ENCODE results near the gene IER5. TPM values are rescaled to one million over a fixed set of nuclear protein-coding genes. Genes with fewer than 3 reads are reported as not detected.

Gene IER5
- total RNA-seq, 2 donors from 2014 or later: 71.8 to 72.2 TPM

- Mint-ChIP-seq H3K27me3 (ENCODE audit: low read depth) (peaks cover 32% of the 10 kb centered on the region), H3K9me3 (no peaks in the 10 kb centered on the region), H3K27ac (no peak overlapping the region), H3K4me1 (ENCODE audit: low read depth) (peaks cover 66% of the 10 kb centered on the region), H3K4me3 (peak overlapping the region; percentile 88 to 89), H3K36me3 (ENCODE audit: insufficient read depth in 2 of 2) (peaks cover 0 to 3% of the 10 kb centered on the region in 2 donors)
- ATAC-seq (replicated peaks in 1 of 2): peak in 1 of 2 donors; percentile 22
- peak; percentile 51 to 56 for DNase-seq
These were observed 16.3 kb downstream of the IER5 start for GRCh38 chr1:181104790-181105133.

- Mint-ChIP-seq H3K4me3 (peak overlapping the region; percentile 88 to 89), H3K36me3 (ENCODE audit: insufficient read depth in 2 of 2) (peaks cover 0 to 3% of the 10 kb centered on the region in 2 donors), H3K27me3 (ENCODE audit: low read depth) (peaks cover 32% of the 10 kb centered on the region), H3K27ac (peak overlapping the region; percentile 21), H3K4me1 (ENCODE audit: low read depth) (peaks cover 60% of the 10 kb centered on the region), H3K9me3 (no peaks in the 10 kb centered on the region)
- DNase-seq (peak; percentile 94 to 95), ATAC-seq (replicated peaks in 1 of 2) (peak; percentile 88 to 91)
These were observed 16.9 kb downstream of the IER5 start for GRCh38 chr1:181105134-181106021.

- H3K9me3 Mint-ChIP-seq: no peaks in the 10 kb centered on the region
- no peak for ATAC-seq (replicated peaks in 1 of 2)
- H3K27ac Mint-ChIP-seq: peak overlapping the region; percentile 21
- peaks cover 54% of the 10 kb centered on the region for H3K4me1 Mint-ChIP-seq (ENCODE audit: low read depth)
- H3K36me3 Mint-ChIP-seq (ENCODE audit: insufficient read depth in 2 of 2): peaks cover 0 to 3% of the 10 kb centered on the region in 2 donors
- peaks cover 36% of the 10 kb centered on the region for H3K27me3 Mint-ChIP-seq (ENCODE audit: low read depth)
- DNase-seq: no peak
- H3K4me3 Mint-ChIP-seq: peak overlapping the region; percentile 78 to 88
These were observed 17.5 kb downstream of the IER5 start for GRCh38 chr1:181106022-181106312.

- Mint-ChIP-seq H3K27me3 (ENCODE audit: low read depth) (peaks cover 42% of the 10 kb centered on the region), H3K36me3 (ENCODE audit: insufficient read depth in 2 of 2) (peaks cover 0 to 3% of the 10 kb centered on the region in 2 donors), H3K4me3 (peak overlapping the region; percentile 78 to 88), H3K27ac (no peak overlapping the region), H3K4me1 (ENCODE audit: low read depth) (peaks cover 49% of the 10 kb centered on the region), H3K9me3 (no peaks in the 10 kb centered on the region)
- DNase-seq (no peak), ATAC-seq (replicated peaks in 1 of 2) (no peak)
These were observed 18.0 kb downstream of the IER5 start for GRCh38 chr1:181106479-181106878.

DNA sequence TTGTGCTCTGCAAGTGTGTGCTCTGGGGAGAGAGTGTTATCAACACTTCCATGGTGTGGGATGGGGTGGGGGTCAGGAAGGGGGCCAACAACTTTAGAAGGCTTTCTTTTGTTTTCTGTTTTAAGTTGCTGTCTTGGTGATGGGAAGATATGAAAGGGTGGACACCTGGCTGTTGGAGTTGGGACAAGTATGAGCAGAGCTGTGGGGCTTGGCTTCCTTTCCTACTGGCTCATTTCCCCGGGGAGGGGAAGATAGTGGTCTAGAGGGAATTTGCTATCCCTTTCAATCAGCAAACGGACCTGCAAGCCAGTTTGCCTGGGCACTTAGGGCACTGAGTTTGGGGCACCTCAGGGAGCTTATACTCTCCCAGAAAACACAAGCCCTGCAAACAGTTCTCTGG is 19.2 kb downstream of the IER5 start:
- no peak for DNase-seq
- Mint-ChIP-seq H3K36me3 (ENCODE audit: insufficient read depth in 2 of 2) (peaks cover 0 to 3% of the 10 kb centered on the region in 2 donors), H3K27me3 (ENCODE audit: low read depth) (peaks cover 53% of the 10 kb centered on the region), H3K4me3 (no peak overlapping the region), H3K4me1 (ENCODE audit: low read depth) (peaks cover 36% of the 10 kb centered on the region), H3K27ac (no peak overlapping the region), H3K9me3 (no peaks in the 10 kb centered on the region)
- ATAC-seq (replicated peaks in 1 of 2): no peak

DNA sequence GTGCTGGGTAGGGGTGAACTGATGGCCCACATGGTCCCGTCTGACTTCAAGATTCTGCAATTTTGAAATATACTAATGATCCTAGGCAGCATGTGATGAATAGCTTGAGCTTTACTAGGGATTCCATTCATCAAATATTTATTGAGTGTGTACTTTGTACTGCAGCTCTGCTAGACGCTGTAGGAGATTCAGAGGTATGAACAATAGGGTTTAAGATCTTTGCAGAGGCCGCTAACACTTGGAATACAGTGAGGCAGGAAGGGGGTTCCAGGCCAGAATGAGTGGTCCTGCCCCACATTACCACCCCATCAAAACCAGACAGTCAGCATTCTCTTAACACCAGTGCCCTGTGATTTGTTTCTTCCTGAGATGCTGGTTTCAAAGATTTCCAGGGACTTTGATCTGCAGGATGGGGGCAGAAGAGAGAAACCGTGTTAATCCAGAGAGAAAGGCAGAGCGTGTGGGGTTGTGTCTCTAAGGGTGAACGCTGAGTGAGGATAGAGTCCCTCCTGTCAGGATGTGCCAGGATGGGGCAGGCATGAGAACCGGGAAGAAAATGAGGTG is 19.9 kb downstream of the IER5 start:
- Mint-ChIP-seq H3K27ac (no peak overlapping the region), H3K4me3 (no peak overlapping the region), H3K9me3 (no peaks in the 10 kb centered on the region), H3K4me1 (ENCODE audit: low read depth) (peaks cover 30% of the 10 kb centered on the region), H3K27me3 (ENCODE audit: low read depth) (peaks cover 53% of the 10 kb centered on the region), H3K36me3 (ENCODE audit: insufficient read depth in 2 of 2) (peaks cover 0 to 3% of the 10 kb centered on the region in 2 donors)
- ATAC-seq (replicated peaks in 1 of 2): no peak
- no peak for DNase-seq

DNA sequence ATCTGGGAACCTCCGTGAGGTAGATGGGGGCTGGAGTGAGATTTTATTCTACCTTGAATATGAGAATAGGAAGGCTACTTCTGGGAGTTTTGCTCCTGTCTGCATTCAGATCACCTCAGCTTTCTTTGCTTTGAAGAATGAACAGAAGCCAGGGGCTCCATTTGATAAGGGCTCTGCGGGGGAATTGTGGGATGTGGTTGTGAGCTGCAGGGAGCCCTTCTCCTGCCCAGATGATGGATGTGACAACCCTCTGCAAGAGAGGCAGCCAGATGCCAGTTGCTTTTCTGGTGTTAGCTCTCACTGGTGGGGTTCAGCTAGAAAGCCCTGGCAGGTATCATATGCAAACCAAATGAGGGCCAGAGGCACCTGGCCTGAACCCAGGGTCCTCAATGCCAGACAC is 21.5 kb downstream of the IER5 start:
- Mint-ChIP-seq H3K36me3 (ENCODE audit: insufficient read depth in 2 of 2) (peaks cover 0 to 2% of the 10 kb centered on the region in 2 donors), H3K4me3 (no peak overlapping the region), H3K27me3 (ENCODE audit: low read depth) (peaks cover 53% of the 10 kb centered on the region), H3K4me1 (ENCODE audit: low read depth) (peaks cover 17% of the 10 kb centered on the region), H3K9me3 (no peaks in the 10 kb centered on the region), H3K27ac (no peak overlapping the region)
- ATAC-seq (replicated peaks in 1 of 2): no peak
- DNase-seq: no peak

GRCh38 chr1:181111559-181111958 is 23.1 kb downstream of the IER5 start:
- Mint-ChIP-seq H3K27ac (no peak overlapping the region), H3K4me1 (ENCODE audit: low read depth) (peaks cover 9% of the 10 kb centered on the region), H3K9me3 (no peaks in the 10 kb centered on the region), H3K4me3 (no peak overlapping the region), H3K36me3 (ENCODE audit: insufficient read depth in 2 of 2) (no peaks in the 10 kb centered on the region), H3K27me3 (ENCODE audit: low read depth) (peaks cover 44% of the 10 kb centered on the region)
- no peak for ATAC-seq (replicated peaks in 1 of 2)
- no peak for DNase-seq

DNA sequence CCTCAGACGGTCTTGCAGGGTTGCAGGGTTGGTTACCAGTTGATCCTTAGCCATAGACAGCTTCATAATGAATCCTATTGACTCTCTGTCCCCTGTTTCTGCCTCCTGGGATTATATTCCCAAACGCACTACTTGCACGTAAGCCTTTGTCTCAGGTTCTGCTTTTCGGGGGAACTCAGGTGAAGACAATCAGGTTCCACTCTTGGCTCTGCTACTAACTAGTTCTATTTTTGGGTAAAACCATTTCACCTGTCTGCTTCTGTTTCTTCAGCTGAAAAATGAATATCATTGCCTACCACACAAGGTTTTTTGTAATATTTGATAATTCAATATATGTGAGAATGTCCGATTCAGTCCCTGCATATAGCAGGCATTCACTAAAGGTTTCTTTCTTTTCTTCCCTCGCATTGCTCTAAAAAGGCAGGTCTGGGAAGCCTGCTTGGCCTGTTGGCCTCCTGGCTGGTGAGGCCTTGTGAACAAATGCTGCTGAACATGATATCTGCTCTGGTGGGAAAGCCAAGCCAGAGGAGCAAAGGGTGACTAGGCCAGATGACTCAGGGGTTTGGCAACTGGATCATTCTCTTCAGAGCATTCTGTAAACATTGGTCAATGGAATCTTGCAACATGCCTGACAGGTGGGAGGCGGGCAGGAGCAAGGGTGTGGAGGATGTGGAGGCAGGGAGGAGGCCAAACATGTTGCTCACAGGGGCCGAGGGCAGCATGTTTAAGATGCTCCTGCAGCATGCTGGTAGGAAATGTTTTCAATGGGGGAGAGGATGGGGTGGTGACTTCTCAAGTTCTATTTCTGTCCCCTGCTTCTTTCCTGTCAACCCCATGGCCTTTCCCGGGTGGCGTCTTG is 23.8 kb downstream of the IER5 start:
- H3K36me3 Mint-ChIP-seq (ENCODE audit: insufficient read depth in 2 of 2): no peaks in the 10 kb centered on the region
- H3K4me1 Mint-ChIP-seq (ENCODE audit: low read depth): peaks cover 9% of the 10 kb centered on the region
- no peak overlapping the region for H3K27ac Mint-ChIP-seq
- DNase-seq (no peak), ATAC-seq (replicated peaks in 1 of 2) (no peak)
- no peak overlapping the region for H3K4me3 Mint-ChIP-seq
- H3K9me3 Mint-ChIP-seq: no peaks in the 10 kb centered on the region
- peaks cover 36% of the 10 kb centered on the region for H3K27me3 Mint-ChIP-seq (ENCODE audit: low read depth)

- Mint-ChIP-seq H3K9me3 (no peaks in the 10 kb centered on the region), H3K36me3 (ENCODE audit: insufficient read depth in 2 of 2) (no peaks in the 10 kb centered on the region), H3K4me3 (no peak overlapping the region), H3K27me3 (ENCODE audit: low read depth) (peaks cover 28% of the 10 kb centered on the region), H3K4me1 (ENCODE audit: low read depth) (peaks cover 8% of the 10 kb centered on the region), H3K27ac (no peak overlapping the region)
- no peak for DNase-seq
- no peak for ATAC-seq (replicated peaks in 1 of 2)
These were observed 24.6 kb downstream of the IER5 start for GRCh38 chr1:181113059-181113641.

DNA sequence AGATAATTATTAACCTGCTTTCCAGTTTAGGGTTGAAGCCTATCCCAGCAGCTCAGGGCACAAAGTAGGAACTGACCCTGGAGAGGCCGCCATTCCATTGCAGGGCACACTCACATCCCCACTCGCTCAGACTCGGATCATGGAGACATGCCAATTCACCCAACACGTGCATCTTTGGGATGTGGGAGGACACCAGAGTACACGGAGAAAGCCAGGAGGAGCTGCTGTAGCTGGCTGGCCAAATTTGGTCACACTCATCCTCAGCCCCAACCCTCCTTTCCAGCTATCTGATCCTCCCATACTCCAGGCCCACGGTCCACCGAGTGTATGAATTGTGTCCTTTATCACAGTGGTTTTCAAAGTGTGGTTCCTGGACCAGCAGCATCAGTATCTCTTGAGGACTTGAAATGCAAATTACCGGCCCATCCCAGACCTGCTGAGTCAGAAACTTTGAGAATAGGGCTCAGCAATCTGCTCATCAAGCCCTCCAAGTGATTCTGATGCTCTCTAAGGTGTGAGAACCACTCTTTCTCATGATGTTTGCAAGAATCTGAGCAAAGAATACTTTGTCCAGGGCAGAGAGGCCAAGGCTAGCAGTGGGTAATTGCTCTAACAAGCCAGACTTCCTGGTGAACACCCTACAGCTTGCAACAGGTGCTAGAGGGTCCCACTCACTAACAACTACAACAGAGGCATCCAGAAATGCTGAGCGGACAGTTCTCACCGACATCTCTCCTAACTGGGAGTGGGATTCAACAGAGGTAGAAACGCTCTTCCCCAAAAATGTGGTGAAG is 26.3 kb downstream of the IER5 start:
- DNase-seq (no peak), ATAC-seq (replicated peaks in 1 of 2) (no peak)
- H3K4me1 Mint-ChIP-seq (ENCODE audit: low read depth): peaks cover 6% of the 10 kb centered on the region
- H3K27me3 Mint-ChIP-seq (ENCODE audit: low read depth): peaks cover 21% of the 10 kb centered on the region
- H3K27ac Mint-ChIP-seq: no peak overlapping the region
- no peaks in the 10 kb centered on the region for H3K36me3 Mint-ChIP-seq (ENCODE audit: insufficient read depth in 2 of 2)
- H3K9me3 Mint-ChIP-seq: no peaks in the 10 kb centered on the region
- no peak overlapping the region for H3K4me3 Mint-ChIP-seq

DNA sequence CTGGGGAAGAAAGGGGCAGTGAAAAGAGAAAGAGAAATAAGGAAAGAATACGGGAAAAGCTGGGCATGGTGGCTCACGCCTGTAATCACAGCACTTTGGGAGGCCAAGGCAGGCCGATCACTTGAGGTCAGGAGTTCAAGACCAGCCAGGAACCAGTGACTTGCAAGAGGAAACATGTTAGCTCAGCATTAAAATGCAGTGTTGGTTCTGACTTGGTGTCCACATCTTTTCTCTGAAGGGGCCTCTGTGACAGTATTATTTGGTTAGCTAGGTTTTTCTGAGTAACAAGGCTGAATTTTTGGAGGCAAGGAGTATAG is 26.8 kb downstream of the IER5 start:
- H3K9me3 Mint-ChIP-seq: no peaks in the 10 kb centered on the region
- DNase-seq: no peak
- H3K36me3 Mint-ChIP-seq (ENCODE audit: insufficient read depth in 2 of 2): no peaks in the 10 kb centered on the region
- H3K4me3 Mint-ChIP-seq: no peak overlapping the region
- H3K27me3 Mint-ChIP-seq (ENCODE audit: low read depth): peaks cover 21% of the 10 kb centered on the region
- H3K4me1 Mint-ChIP-seq (ENCODE audit: low read depth): peaks cover 6% of the 10 kb centered on the region
- no peak overlapping the region for H3K27ac Mint-ChIP-seq
- ATAC-seq (replicated peaks in 1 of 2): no peak
